ENCODE data around the gene PTGER4. TPM values are rescaled to one million over a fixed set of nuclear protein-coding genes. Genes with fewer than 3 reads are reported as not detected.

PTGER4 gene
- total and polyA plus RNA-seq, 2 experiments from 2014 or later: 0.41 TPM; not detected in 1

GRCh38 chr5:40681363-40682153 is 1.8 kb downstream of the PTGER4 start:
- peak; percentile 63 for DNase-seq
- in situ Hi-C loops (cut with MboI): loop anchor here (10.0 kb wide), 2 partner anchors 737 to 967 kb away; no protein-coding TSS in a partner anchor
- 6 to 7% methylated on average over 65 to 66 of the region's 67 CpGs for WGBS, 2 experiments (ENCODE audit: low coverage in 1 of 2, low lambda C conversion rate in 2 of 2, missing lambda C conversion rate in 2 of 2)

GRCh38 chr5:40682154-40683017 is 2.7 kb downstream of the PTGER4 start:
- Histone ChIP-seq H3K9ac (no peak overlapping the region), H4K20me1 (ENCODE audit: insufficient read depth) (no peaks in the 10 kb centered on the region), H3K9me2 (ENCODE audit: insufficient read depth) (no peaks in the 10 kb centered on the region), H3K27me3 (replicated peaks; ENCODE audit: insufficient read depth) (peaks cover 13% of the 10 kb centered on the region), H3F3A (ENCODE audit: insufficient read depth) (peaks cover 9% of the 10 kb centered on the region; the same call in 1 of the 2 replicates), H3K9me3 (ENCODE audit: low read depth) (no peaks in the 10 kb centered on the region), H3K27ac (no peak overlapping the region), H3K36me3 (ENCODE audit: low read depth) (no peaks in the 10 kb centered on the region), H3K4me1 (ENCODE audit: insufficient read depth) (peaks cover 27% of the 10 kb centered on the region), H3K4me2 (ENCODE audit: unreplicated experiment) (peak overlapping the region; percentile 85), H2AFZ (0 out of 2 replicates have a peak overlapping the region, but pooled peaks have one; percentile 82), H3K79me2 (ENCODE audit: insufficient read depth) (no peaks in the 10 kb centered on the region), H3K4me3 (no peak overlapping the region)
- in situ Hi-C loops (cut with MboI): loop anchor here (10.0 kb wide), 2 partner anchors 738 to 968 kb away; no protein-coding TSS in a partner anchor
- no peak for DNase-seq
- WGBS, 2 experiments (ENCODE audit: low coverage in 1 of 2, low lambda C conversion rate in 2 of 2, missing lambda C conversion rate in 2 of 2): 75 to 76% methylated on average over 16 of the region's 16 CpGs
- TF ChIP-seq EZH2phosphoT487 (IDR thresholded peaks at IDR 0.05; ENCODE audit: insufficient read depth, low read depth) (no peak), EZH2 (IDR thresholded peaks at IDR 0.05; ENCODE audit: insufficient read depth, poor library complexity, severe bottlenecking) (no peak)

More at GRCh38 chr5:40681363-40682153, 1.8 kb downstream of the PTGER4 start:
- Histone ChIP-seq H3K9ac (no peak overlapping the region), H3F3A (ENCODE audit: insufficient read depth) (peaks cover 9% of the 10 kb centered on the region; the same call in 1 of the 2 replicates), H3K9me2 (ENCODE audit: insufficient read depth) (no peaks in the 10 kb centered on the region), H3K27me3 (replicated peaks; ENCODE audit: insufficient read depth) (peaks cover 13% of the 10 kb centered on the region), H3K4me3 (peak overlapping the region; percentile 76), H2AFZ (peak overlapping the region; percentile 82), H4K20me1 (ENCODE audit: insufficient read depth) (no peaks in the 10 kb centered on the region), H3K4me1 (ENCODE audit: insufficient read depth) (peaks cover 35% of the 10 kb centered on the region), H3K79me2 (ENCODE audit: insufficient read depth) (no peaks in the 10 kb centered on the region), H3K36me3 (ENCODE audit: low read depth) (no peaks in the 10 kb centered on the region), H3K9me3 (ENCODE audit: low read depth) (no peaks in the 10 kb centered on the region), H3K27ac (no peak overlapping the region), H3K4me2 (ENCODE audit: unreplicated experiment) (peak overlapping the region; percentile 85)
- TF ChIP-seq EZH2phosphoT487 (IDR thresholded peaks at IDR 0.05; ENCODE audit: insufficient read depth, low read depth): no peak

- Histone ChIP-seq H3K36me3 (ENCODE audit: low read depth) (no peaks in the 10 kb centered on the region), H3K4me1 (ENCODE audit: insufficient read depth) (peaks cover 17% of the 10 kb centered on the region), H3F3A (ENCODE audit: insufficient read depth) (peaks cover 6% of the 10 kb centered on the region; the same call in 1 of the 2 replicates), H3K4me2 (ENCODE audit: unreplicated experiment) (no peak overlapping the region), H3K9me2 (ENCODE audit: insufficient read depth) (no peaks in the 10 kb centered on the region), H3K9ac (no peak overlapping the region), H4K20me1 (ENCODE audit: insufficient read depth) (no peaks in the 10 kb centered on the region), H2AFZ (no peak overlapping the region), H3K79me2 (ENCODE audit: insufficient read depth) (no peaks in the 10 kb centered on the region), H3K9me3 (ENCODE audit: low read depth) (no peaks in the 10 kb centered on the region), H3K4me3 (no peak overlapping the region), H3K27ac (no peak overlapping the region), H3K27me3 (replicated peaks; ENCODE audit: insufficient read depth) (peaks cover 13% of the 10 kb centered on the region)
- WGBS, 2 experiments (ENCODE audit: low coverage in 1 of 2, low lambda C conversion rate in 2 of 2, missing lambda C conversion rate in 2 of 2): 60 to 62% methylated on average over 1 of the region's 1 CpG
- no peak for TF ChIP-seq EZH2 (IDR thresholded peaks at IDR 0.05; ENCODE audit: insufficient read depth, poor library complexity, severe bottlenecking)
- TF ChIP-seq EZH2phosphoT487 (IDR thresholded peaks at IDR 0.05; ENCODE audit: insufficient read depth, low read depth): no peak
- DNase-seq: no peak
- in situ Hi-C loops (cut with MboI): loop anchor here (10.0 kb wide), 2 partner anchors 739 to 969 kb away; no protein-coding TSS in a partner anchor
Measured at GRCh38 chr5:40683305-40683704, 3.6 kb downstream of the PTGER4 start.

- H3K4me2 ChIP-seq (ENCODE audit: unreplicated experiment): no peak overlapping the region
- no peaks in the 10 kb centered on the region for H3K9me3 ChIP-seq (ENCODE audit: low read depth)
- peaks cover 11% of the 10 kb centered on the region for H3K27me3 ChIP-seq (replicated peaks; ENCODE audit: insufficient read depth)
- peaks cover 4% of the 10 kb centered on the region for H3F3A ChIP-seq (ENCODE audit: insufficient read depth)
- peaks cover 24% of the 10 kb centered on the region for H3K4me1 ChIP-seq (ENCODE audit: insufficient read depth)
- H3K36me3 ChIP-seq (ENCODE audit: low read depth): no peaks in the 10 kb centered on the region
- no peak overlapping the region for H2AFZ ChIP-seq
- H3K4me3 ChIP-seq: no peak overlapping the region
- H4K20me1 ChIP-seq (ENCODE audit: insufficient read depth): no peaks in the 10 kb centered on the region
- in situ Hi-C loops (cut with MboI): loop anchor here (10.0 kb wide), 2 partner anchors 740 to 970 kb away; no protein-coding TSS in a partner anchor
- H3K9me2 ChIP-seq (ENCODE audit: insufficient read depth): no peaks in the 10 kb centered on the region
- no peak for TF ChIP-seq EZH2 (IDR thresholded peaks at IDR 0.05; ENCODE audit: insufficient read depth, poor library complexity, severe bottlenecking)
- TF ChIP-seq EZH2phosphoT487 (IDR thresholded peaks at IDR 0.05; ENCODE audit: insufficient read depth, low read depth): no peak
- no peak overlapping the region for H3K27ac ChIP-seq
- H3K9ac ChIP-seq: no peak overlapping the region
- H3K79me2 ChIP-seq (ENCODE audit: insufficient read depth): no peaks in the 10 kb centered on the region
- DNase-seq: no peak
Measured at GRCh38 chr5:40685193-40685592, 5.5 kb downstream of the PTGER4 start.
